ENCODE data around the gene GFY.
A peak's percentile ranks its signal among the peaks of the same experiment; 100 is the strongest.

GFY gene

DNA sequence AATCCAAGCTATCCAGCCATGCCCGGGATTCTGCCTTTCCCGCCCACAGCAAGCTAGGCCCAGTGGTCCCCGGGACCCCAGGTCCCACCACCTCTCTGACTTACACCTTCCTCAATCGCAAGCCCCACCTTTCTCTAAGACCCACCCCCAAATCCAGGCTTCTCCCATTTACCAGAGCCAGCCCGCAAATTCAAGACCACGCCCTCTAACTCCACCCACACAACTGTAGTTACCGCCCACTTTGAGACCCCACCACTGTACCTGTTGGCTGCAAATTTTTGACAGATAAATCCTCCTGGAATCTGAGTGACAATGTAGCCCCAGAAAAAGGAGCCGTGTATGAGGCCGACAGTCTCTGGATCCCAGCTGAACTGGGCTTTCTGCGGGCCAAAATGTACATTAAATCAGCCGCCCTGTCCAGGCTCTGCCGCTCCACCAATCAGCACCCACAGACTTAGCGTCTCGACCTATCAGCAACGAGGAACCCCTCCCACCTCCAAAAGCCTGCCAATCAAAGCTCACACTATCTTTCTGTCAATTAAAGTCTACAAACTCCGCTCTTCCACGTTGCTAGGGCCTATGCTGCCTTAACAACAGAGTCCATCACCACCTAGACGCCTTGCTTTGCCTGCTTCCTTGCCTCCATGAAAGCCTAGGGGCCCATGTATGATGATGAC, 9.9 kb downstream of the GFY start:
- peaks cover 24 to 82% (median 68%) of the 10 kb centered on the region in 5 donors for H3K27me3 ChIP-seq (ENCODE audit: control insufficient read depth in 5 of 5, insufficient read depth in 4 of 5, low read length in 5 of 5)
- H3K9me3 ChIP-seq (ENCODE audit: control insufficient read depth in 5 of 5, low read length in 5 of 5) = no peaks in the 10 kb centered on the region
- no peak overlapping the region for H3K4me3 ChIP-seq (ENCODE audit: low read depth in 1 of 5, low read length in 5 of 5)
- H3K4me1 ChIP-seq (ENCODE audit: control insufficient read depth in 5 of 5, insufficient read depth in 5 of 5, low read length in 5 of 5) = peaks cover 0 to 6% (median 0%) of the 10 kb centered on the region in 5 donors
- no peak overlapping the region for H3K27ac ChIP-seq (ENCODE audit: low read depth, low read length)
- peaks cover 0 to 4% (median 0%) of the 10 kb centered on the region in 5 donors for H3K36me3 ChIP-seq (ENCODE audit: control insufficient read depth in 5 of 5, insufficient read depth in 5 of 5, low read length in 5 of 5)
- no peak overlapping the region for H3K9ac ChIP-seq (ENCODE audit: low read length in 5 of 5)

GRCh38 chr19:49435670-49436069, 10.5 kb downstream of the GFY start:
- Histone ChIP-seq H3K4me1 (ENCODE audit: control insufficient read depth in 5 of 5, insufficient read depth in 5 of 5, low read length in 5 of 5) (peaks cover 0 to 11% (median 0%) of the 10 kb centered on the region in 5 donors), H3K27me3 (ENCODE audit: control insufficient read depth in 5 of 5, insufficient read depth in 4 of 5, low read length in 5 of 5) (peaks cover 30 to 87% (median 70%) of the 10 kb centered on the region in 5 donors), H3K36me3 (ENCODE audit: control insufficient read depth in 5 of 5, insufficient read depth in 5 of 5, low read length in 5 of 5) (peaks cover 0 to 3% (median 0%) of the 10 kb centered on the region in 5 donors), H3K4me3 (ENCODE audit: low read depth in 1 of 5, low read length in 5 of 5) (no peak overlapping the region), H3K9me3 (ENCODE audit: control insufficient read depth in 5 of 5, low read length in 5 of 5) (no peaks in the 10 kb centered on the region), H3K9ac (ENCODE audit: low read length in 5 of 5) (no peak overlapping the region), H3K27ac (ENCODE audit: low read depth, low read length) (no peak overlapping the region)

DNA sequence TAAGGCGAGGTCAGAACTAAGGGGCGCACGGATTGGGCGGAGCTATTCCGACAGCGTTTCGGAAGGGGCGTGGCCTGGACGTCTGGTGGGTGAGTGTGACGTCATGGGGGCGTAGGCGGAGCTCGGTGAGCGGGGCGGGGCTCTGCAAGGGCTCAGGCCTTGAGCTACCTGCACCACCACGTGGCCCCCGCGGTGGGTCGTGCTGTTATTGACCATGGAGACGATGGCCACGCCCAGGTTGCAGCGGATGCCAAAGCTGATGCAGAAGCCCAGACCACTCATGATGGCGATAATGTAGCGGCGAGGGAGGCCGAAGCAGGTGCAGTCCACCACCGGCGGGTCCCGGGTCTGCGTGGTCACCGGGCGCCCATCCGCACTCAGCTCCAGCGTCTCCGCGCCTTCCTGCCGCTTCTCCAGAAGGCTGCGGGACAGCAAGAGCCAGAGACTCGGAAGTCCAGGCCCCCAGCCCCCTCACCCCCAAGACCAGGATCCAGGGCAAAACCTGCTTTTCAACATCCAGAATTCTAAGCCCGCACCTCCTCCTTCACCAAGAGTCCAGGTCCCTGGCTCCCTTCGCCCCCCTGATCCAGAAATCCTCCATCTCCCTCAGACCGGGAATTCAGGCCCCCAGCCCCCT, 11.3 kb downstream of the GFY start:
- peaks cover 32 to 87% (median 63%) of the 10 kb centered on the region in 5 donors for H3K27me3 ChIP-seq (ENCODE audit: control insufficient read depth in 5 of 5, insufficient read depth in 4 of 5, low read length in 5 of 5)

DNA sequence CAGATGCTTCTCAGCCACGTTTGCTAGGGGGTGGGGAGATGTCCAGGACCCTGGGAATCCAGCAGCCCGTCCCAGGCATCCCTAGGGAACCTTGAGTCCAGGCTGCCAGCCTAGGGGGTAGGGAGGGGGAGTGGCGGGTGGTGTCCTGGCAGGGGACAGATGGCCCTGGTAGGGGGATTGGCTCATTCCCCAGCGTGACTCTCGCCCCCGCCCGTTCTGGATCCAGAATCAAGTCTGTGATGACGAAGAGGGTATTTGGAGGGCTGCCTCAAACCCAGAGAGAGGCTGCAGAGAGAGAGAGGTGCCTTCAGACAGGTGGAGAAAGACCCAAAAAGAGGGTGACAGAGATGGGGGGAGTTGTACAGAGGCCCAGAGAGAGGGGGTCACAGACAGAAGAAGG, 12.0 kb downstream of the GFY start:
- Histone ChIP-seq H3K9me3 (ENCODE audit: control insufficient read depth in 5 of 5, low read length in 5 of 5) (no peaks in the 10 kb centered on the region), H3K36me3 (ENCODE audit: control insufficient read depth in 5 of 5, insufficient read depth in 5 of 5, low read length in 5 of 5) (no peaks in the 10 kb centered on the region), H3K4me1 (ENCODE audit: control insufficient read depth in 5 of 5, insufficient read depth in 5 of 5, low read length in 5 of 5) (peaks cover 0 to 19% (median 9%) of the 10 kb centered on the region in 5 donors), H3K9ac (ENCODE audit: low read length in 5 of 5) (no peak overlapping the region), H3K27me3 (ENCODE audit: control insufficient read depth in 5 of 5, insufficient read depth in 4 of 5, low read length in 5 of 5) (peaks cover 37 to 87% (median 60%) of the 10 kb centered on the region in 5 donors), H3K4me3 (ENCODE audit: low read depth in 1 of 5, low read length in 5 of 5) (no peak overlapping the region), H3K27ac (ENCODE audit: low read depth, low read length) (no peak overlapping the region)

More for the DNA sequence above, 11.3 kb downstream of the GFY start:
- H3K4me1 ChIP-seq (ENCODE audit: control insufficient read depth in 5 of 5, insufficient read depth in 5 of 5, low read length in 5 of 5) = peaks cover 0 to 11% (median 4%) of the 10 kb centered on the region in 5 donors
- no peak overlapping the region for H3K4me3 ChIP-seq (ENCODE audit: low read depth in 1 of 5, low read length in 5 of 5)
- H3K9me3 ChIP-seq (ENCODE audit: control insufficient read depth in 5 of 5, low read length in 5 of 5) = no peaks in the 10 kb centered on the region
- no peak overlapping the region for H3K27ac ChIP-seq (ENCODE audit: low read depth, low read length)
- no peak overlapping the region for H3K9ac ChIP-seq (ENCODE audit: low read length in 5 of 5)
- H3K36me3 ChIP-seq (ENCODE audit: control insufficient read depth in 5 of 5, insufficient read depth in 5 of 5, low read length in 5 of 5) = no peaks in the 10 kb centered on the region

DNA sequence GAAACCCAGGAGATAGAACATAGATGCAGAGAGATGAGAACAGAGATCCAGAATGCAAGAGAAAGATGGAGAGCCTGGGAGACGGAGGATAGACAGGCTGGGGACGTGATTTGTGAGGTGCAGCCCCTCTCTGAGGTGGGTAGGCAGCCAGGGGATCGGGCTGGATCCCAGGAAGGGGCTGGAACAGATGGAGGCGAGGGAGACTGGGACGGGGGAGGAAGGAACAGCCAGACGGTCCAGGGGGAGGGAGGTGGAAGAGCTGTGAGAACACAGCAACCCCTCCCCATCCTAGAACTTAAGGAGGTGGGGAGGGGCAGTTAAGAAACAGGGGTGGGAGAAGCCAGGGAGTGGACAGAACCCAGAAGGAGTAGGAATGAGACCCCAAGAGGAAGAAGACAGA, 13.1 kb downstream of the GFY start:
- Histone ChIP-seq H3K9me3 (ENCODE audit: control insufficient read depth in 5 of 5, low read length in 5 of 5) (no peaks in the 10 kb centered on the region), H3K36me3 (ENCODE audit: control insufficient read depth in 5 of 5, insufficient read depth in 5 of 5, low read length in 5 of 5) (no peaks in the 10 kb centered on the region), H3K4me3 (ENCODE audit: low read depth in 1 of 5, low read length in 5 of 5) (no peak overlapping the region), H3K27me3 (ENCODE audit: control insufficient read depth in 5 of 5, insufficient read depth in 4 of 5, low read length in 5 of 5) (peaks cover 35 to 77% (median 53%) of the 10 kb centered on the region in 5 donors), H3K27ac (ENCODE audit: low read depth, low read length) (no peak overlapping the region), H3K9ac (ENCODE audit: low read length in 5 of 5) (no peak overlapping the region), H3K4me1 (ENCODE audit: control insufficient read depth in 5 of 5, insufficient read depth in 5 of 5, low read length in 5 of 5) (peaks cover 0 to 26% (median 13%) of the 10 kb centered on the region in 5 donors)

- Histone ChIP-seq H3K27ac (ENCODE audit: low read depth, low read length) (no peak overlapping the region), H3K9me3 (ENCODE audit: control insufficient read depth in 5 of 5, low read length in 5 of 5) (no peaks in the 10 kb centered on the region), H3K4me3 (ENCODE audit: low read depth in 1 of 5, low read length in 5 of 5) (peak overlapping the region in 1 of 5 donors; percentile 65), H3K9ac (ENCODE audit: low read length in 5 of 5) (no peak overlapping the region), H3K36me3 (ENCODE audit: control insufficient read depth in 5 of 5, insufficient read depth in 5 of 5, low read length in 5 of 5) (no peaks in the 10 kb centered on the region), H3K4me1 (ENCODE audit: control insufficient read depth in 5 of 5, insufficient read depth in 5 of 5, low read length in 5 of 5) (peaks cover 3 to 36% (median 17%) of the 10 kb centered on the region in 5 donors), H3K27me3 (ENCODE audit: control insufficient read depth in 5 of 5, insufficient read depth in 4 of 5, low read length in 5 of 5) (peaks cover 32 to 61% (median 44%) of the 10 kb centered on the region in 5 donors)
Measured at GRCh38 chr19:49439836-49440235, 14.6 kb downstream of the GFY start.

GRCh38 chr19:49440439-49441209, 15.4 kb downstream of the GFY start:
- H3K4me1 ChIP-seq (ENCODE audit: control insufficient read depth in 5 of 5, insufficient read depth in 5 of 5, low read length in 5 of 5) = peaks cover 3 to 36% (median 19%) of the 10 kb centered on the region in 5 donors
- H3K4me3 ChIP-seq (ENCODE audit: low read depth in 1 of 5, low read length in 5 of 5) = peak overlapping the region; percentile 8 to 65 (median 53)
- H3K9ac ChIP-seq (ENCODE audit: low read length in 5 of 5) = peak overlapping the region in 1 of 5 donors; percentile 7
- H3K27ac ChIP-seq (ENCODE audit: low read depth, low read length) = no peak overlapping the region
- no peaks in the 10 kb centered on the region for H3K36me3 ChIP-seq (ENCODE audit: control insufficient read depth in 5 of 5, insufficient read depth in 5 of 5, low read length in 5 of 5)
- peaks cover 32 to 55% (median 41%) of the 10 kb centered on the region in 5 donors for H3K27me3 ChIP-seq (ENCODE audit: control insufficient read depth in 5 of 5, insufficient read depth in 4 of 5, low read length in 5 of 5)
- no peaks in the 10 kb centered on the region for H3K9me3 ChIP-seq (ENCODE audit: control insufficient read depth in 5 of 5, low read length in 5 of 5)

GRCh38 chr19:49441210-49441959, 16.2 kb downstream of the GFY start, which contains the start of gene SLC17A7:
TSS of gene SLC17A7 (minus strand) at chr19:49441527. CDS start at chr19:49441379, 148 bp downstream.
- H3K27ac ChIP-seq (ENCODE audit: low read depth, low read length) = peak within 1 kb of the TSS; percentile 23
- peak within 1 kb of the TSS in 1 of 5 donors; percentile 7 for H3K9ac ChIP-seq (ENCODE audit: low read length in 5 of 5)

DNA sequence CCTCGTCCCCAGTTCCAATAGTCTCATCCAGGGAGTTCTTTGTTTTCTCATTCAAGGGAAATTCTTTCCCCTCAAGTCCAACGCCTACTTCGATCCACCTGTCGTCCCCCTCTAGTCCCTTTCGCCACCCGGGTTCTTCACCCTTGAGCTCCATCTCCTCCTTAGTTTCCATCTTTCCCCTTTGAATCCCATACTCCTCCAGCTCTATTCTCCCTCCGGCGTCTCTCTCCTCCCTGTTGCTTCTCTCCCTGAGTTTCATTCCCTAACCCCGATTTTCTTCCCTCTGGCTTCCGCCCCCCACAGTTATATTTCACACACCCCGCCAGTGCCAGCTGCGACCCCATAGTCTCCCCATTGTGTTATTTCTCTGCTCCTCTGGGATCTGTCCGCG, 16.8 kb downstream of the GFY start:
- Histone ChIP-seq H3K4me3 (ENCODE audit: low read depth in 1 of 5, low read length in 5 of 5) (peak overlapping the region in 4 of 5 donors; percentile 47 to 82 (median 59)), H3K9me3 (ENCODE audit: control insufficient read depth in 5 of 5, low read length in 5 of 5) (no peaks in the 10 kb centered on the region), H3K27ac (ENCODE audit: low read depth, low read length) (peak overlapping the region; percentile 23), H3K27me3 (ENCODE audit: control insufficient read depth in 5 of 5, insufficient read depth in 4 of 5, low read length in 5 of 5) (peaks cover 25 to 42% (median 32%) of the 10 kb centered on the region in 5 donors), H3K36me3 (ENCODE audit: control insufficient read depth in 5 of 5, insufficient read depth in 5 of 5, low read length in 5 of 5) (peaks cover 0 to 5% (median 3%) of the 10 kb centered on the region in 5 donors), H3K4me1 (ENCODE audit: control insufficient read depth in 5 of 5, insufficient read depth in 5 of 5, low read length in 5 of 5) (peaks cover 3 to 31% (median 19%) of the 10 kb centered on the region in 5 donors), H3K9ac (ENCODE audit: low read length in 5 of 5) (no peak overlapping the region)

More at GRCh38 chr19:49441210-49441959, 16.2 kb downstream of the GFY start, which contains the start of gene SLC17A7:
- Histone ChIP-seq H3K4me1 (ENCODE audit: control insufficient read depth in 5 of 5, insufficient read depth in 5 of 5, low read length in 5 of 5) (peaks cover 3 to 35% (median 19%) of the 10 kb centered on the region in 5 donors), H3K9me3 (ENCODE audit: control insufficient read depth in 5 of 5, low read length in 5 of 5) (no peaks in the 10 kb centered on the region), H3K4me3 (ENCODE audit: low read depth in 1 of 5, low read length in 5 of 5) (peak within 1 kb of the TSS; percentile 41 to 82 (median 61)), H3K36me3 (ENCODE audit: control insufficient read depth in 5 of 5, insufficient read depth in 5 of 5, low read length in 5 of 5) (no peaks in the 10 kb centered on the region), H3K27me3 (ENCODE audit: control insufficient read depth in 5 of 5, insufficient read depth in 4 of 5, low read length in 5 of 5) (peaks cover 30 to 48% (median 35%) of the 10 kb centered on the region in 5 donors)

Data from subcutaneous abdominal adipose tissue (tissue), 5 donors.